Activated CD4-positive, alpha-beta T cell treated with anti-CD3 and anti-CD28 coated beads for 36 hours (primary cell): ENCODE measurements around the gene SMIM38. TPM values are rescaled to one million over a fixed set of nuclear protein-coding genes. Genes with fewer than 3 reads are reported as not detected.

Experiments used
- ATAC-seq: fragments of 200-7000 bp; cut with Tn5 transposase; one replicate; pipeline ENCODE4 v1.10.0; 2021; ENCODE audit warnings: mild to moderate bottlenecking, moderate library complexity
- CTCF ChIA-PET: fragments of 350-600 bp; sonication (Branson Sonifier 250); formaldehyde crosslinking; loops from one replicate; lab custom pipeline; 2021; ENCODE audit warnings: antibody characterized with exemption; lab: Charles Lee
- POLR2A ChIA-PET: fragments of 350-600 bp; sonication (Branson Sonifier 250); formaldehyde crosslinking; loops from one replicate; lab custom pipeline; 2021; ENCODE audit warnings: antibody characterized with exemption, inconsistent platforms; lab: Charles Lee
- DNase-seq: peaks from one replicate; pipeline ENCODE4 v3.0.0-alpha.2; 2020
- H3K27ac Mint-ChIP-seq: one replicate; pipeline ENCODE4 v1.8.0; 2021; ENCODE audit warnings: mixed read lengths
- H3K27me3 Mint-ChIP-seq: one replicate; pipeline ENCODE4 v1.8.0; 2021; ENCODE audit warnings: mixed read lengths
- H3K36me3 Mint-ChIP-seq: one replicate; pipeline ENCODE4 v1.8.0; 2021; ENCODE audit warnings: low read depth, mixed read lengths
- H3K4me1 Mint-ChIP-seq: one replicate; pipeline ENCODE4 v1.8.0; 2021; ENCODE audit warnings: mixed read lengths
- H3K4me3 Mint-ChIP-seq: one replicate; pipeline ENCODE4 v1.8.0; 2021; ENCODE audit warnings: mild to moderate bottlenecking, moderate library complexity, mixed read lengths
- H3K9me3 Mint-ChIP-seq: one replicate; pipeline ENCODE4 v1.8.0; 2021; ENCODE audit warnings: low read depth, mixed read lengths
- intact Hi-C, 2 experiments: fragments of 100-400 bp; cut with DNase I in 1 of 2; cut with micrococcal nuclease in 1 of 2; formaldehyde crosslinking; loops; one replicate each; pipeline versions ENCODE4 v1.14.2 to v1.15.1; 2022 to 2024; cut with DNase I, micrococcal nuclease
- total RNA-seq, 2 experiments: library from RNA; stranded (reverse); gene quantifications; one replicate each; pipeline ENCODE4 v1.2.3, GENCODE V29; 2021

Gene SMIM38
- total RNA-seq, 2 experiments from 2014 or later = 0.47 to 0.94 TPM

GRCh38 chr11:69201764-69202370 lies 46.1 kb downstream of the SMIM38 start:
- Mint-ChIP-seq H3K9me3 (no peaks in the 10 kb centered on the region), H3K4me1 (peaks cover 3% of the 10 kb centered on the region), H3K27ac (no peak overlapping the region), H3K4me3 (no peak overlapping the region), H3K36me3 (no peaks in the 10 kb centered on the region), H3K27me3 (peaks cover 3% of the 10 kb centered on the region)
- DNase-seq = no peak
- ChIA-PET POLR2A (no interaction called here), CTCF (interaction anchor here (0.7 kb wide), 1 partner anchor 29 kb away, joined by 3 read pairs; no protein-coding TSS in a partner anchor)
- no peak for ATAC-seq
- intact Hi-C loops = no loop called here

- Mint-ChIP-seq H3K9me3 (no peaks in the 10 kb centered on the region), H3K4me3 (no peak overlapping the region), H3K4me1 (peaks cover 3% of the 10 kb centered on the region), H3K27ac (no peak overlapping the region), H3K36me3 (no peaks in the 10 kb centered on the region), H3K27me3 (peaks cover 3% of the 10 kb centered on the region)
- CTCF ChIA-PET = interaction anchor here (0.7 kb wide), 2 partner anchors 28 to 79 kb away, joined by 3 read pairs; no protein-coding TSS in a partner anchor
- intact Hi-C loops = no loop called here
- POLR2A ChIA-PET = no interaction called here
- no peak for DNase-seq
- no peak for ATAC-seq
Observed at GRCh38 chr11:69202511-69203221, 46.9 kb downstream of the SMIM38 start.

- CTCF ChIA-PET = interaction anchor here (0.6 to 0.7 kb wide), 2 partner anchors 80 to 234 kb away, joined by 3 to 4 read pairs; no protein-coding TSS in a partner anchor
- ATAC-seq = no peak
- Mint-ChIP-seq H3K36me3 (no peaks in the 10 kb centered on the region), H3K4me3 (no peak overlapping the region), H3K27me3 (peaks cover 3% of the 10 kb centered on the region), H3K9me3 (peaks cover 3% of the 10 kb centered on the region), H3K4me1 (peaks cover 3% of the 10 kb centered on the region), H3K27ac (no peak overlapping the region)
- no peak for DNase-seq
- intact Hi-C loops = no loop called here
- POLR2A ChIA-PET = no interaction called here
Observed at GRCh38 chr11:69203381-69203780, 47.6 kb downstream of the SMIM38 start.

- ChIA-PET CTCF (no interaction called here), POLR2A (no interaction called here)
- Mint-ChIP-seq H3K36me3 (no peaks in the 10 kb centered on the region), H3K4me3 (no peak overlapping the region), H3K27ac (no peak overlapping the region), H3K9me3 (peaks cover 5% of the 10 kb centered on the region), H3K4me1 (peaks cover 3% of the 10 kb centered on the region), H3K27me3 (no peaks in the 10 kb centered on the region)
- intact Hi-C loops = no loop called here
- no peak for DNase-seq
- ATAC-seq = no peak
Observed at GRCh38 chr11:69203901-69204245, 48.1 kb downstream of the SMIM38 start.

GRCh38 chr11:69204246-69204940 lies 48.7 kb downstream of the SMIM38 start:
- Mint-ChIP-seq H3K4me1 (peaks cover 2% of the 10 kb centered on the region), H3K4me3 (no peak overlapping the region), H3K27me3 (no peaks in the 10 kb centered on the region), H3K36me3 (no peaks in the 10 kb centered on the region), H3K27ac (no peak overlapping the region), H3K9me3 (peaks cover 5% of the 10 kb centered on the region)
- no peak for ATAC-seq
- DNase-seq = no peak
- CTCF ChIA-PET = interaction anchor here (0.7 kb wide), 1 partner anchor 103 kb away, joined by 3 read pairs; no protein-coding TSS in a partner anchor
- POLR2A ChIA-PET = no interaction called here
- intact Hi-C loops = no loop called here

GRCh38 chr11:69204941-69205742 lies 49.4 kb downstream of the SMIM38 start:
- Mint-ChIP-seq H3K27me3 (no peaks in the 10 kb centered on the region), H3K4me1 (peaks cover 1% of the 10 kb centered on the region), H3K9me3 (peaks cover 5% of the 10 kb centered on the region), H3K4me3 (no peak overlapping the region), H3K36me3 (no peaks in the 10 kb centered on the region), H3K27ac (no peak overlapping the region)
- ATAC-seq = no peak
- intact Hi-C loops = no loop called here
- CTCF ChIA-PET = interaction anchor here (0.7 kb wide), 1 partner anchor 104 kb away, joined by 3 read pairs; no protein-coding TSS in a partner anchor
- POLR2A ChIA-PET = no interaction called here
- no peak for DNase-seq

Other genes starting within 250 kb of the SMIM38 start
- gene MRGPRD, start 174.9 kb upstream of the SMIM38 start, total RNA-seq = not detected
- gene MRGPRF, start 142.7 kb upstream of the SMIM38 start, total RNA-seq = not detected
- gene TPCN2, start 107.0 kb upstream of the SMIM38 start, total RNA-seq = 10 to 100 TPM in 1 of 2 experiments, 1 to 10 TPM in 1; 7.4 to 10.4 TPM
- not detected for gene MYEOV, start 138.2 kb downstream of the SMIM38 start, total RNA-seq